H1 (cell line): ENCODE results near the gene LTF. TPM values are rescaled to one million over a fixed set of nuclear protein-coding genes. Genes with fewer than 3 reads are reported as not detected.

Experiments
- CTCF ChIA-PET: fragments of 300-600 bp; sonication (Branson Sonifier 250); formaldehyde crosslinking; loops from one replicate; lab custom pipeline; 2021; ENCODE audit not compliant: partially characterized antibody; lab: Charles Lee
- POLR2A ChIA-PET: fragments of 300-600 bp; sonication (Branson Sonifier 250); formaldehyde crosslinking; loops from one replicate; lab custom pipeline; 2021; ENCODE audit warnings: inconsistent platforms; ENCODE audit not compliant: partially characterized antibody; lab: Charles Lee
- DNase-seq, 2 experiments: peaks; one replicate each; pipeline versions ENCODE4 v3.0.0 to v3.0.0-alpha.2; 2010 to 2022; ENCODE audit warnings: low spot score in 2 of 2, low read depth in 1 of 2, mixed read lengths in 1 of 2
- FAIRE-seq: peaks from 2 replicates; lab custom pipeline; 2011; peaks lifted over from hg19 to GRCh38; lab: Jason Lieb, UNC
- H2AFZ ChIP-seq: 2 replicates; pipeline ENCODE4 v1.8.1; 2012; ENCODE audit warnings: low read length, inconsistent platforms
- H2AK5ac ChIP-seq: 2 replicates; pipeline ENCODE4 v1.6.1; 2013; ENCODE audit warnings: low read depth, low read length
- H2BK120ac ChIP-seq: replicated peaks from 2 replicates; pipeline ENCODE3; 2013; ENCODE audit warnings: low read depth, low read length, inconsistent platforms
- H2BK12ac ChIP-seq: 2 replicates; pipeline ENCODE4 v1.6.1; 2013; ENCODE audit warnings: low read depth, low read length
- H2BK15ac ChIP-seq: 2 replicates; pipeline ENCODE4 v1.6.1; 2013; ENCODE audit warnings: low read length
- H2BK20ac ChIP-seq: 2 replicates; pipeline ENCODE4 v1.6.1; 2013; ENCODE audit warnings: low read length
- H2BK5ac ChIP-seq: 2 replicates; pipeline ENCODE4 v1.6.1; 2013; ENCODE audit warnings: low read depth, low read length
- H3K14ac ChIP-seq: 2 replicates; pipeline ENCODE4 v1.6.1; 2013; ENCODE audit warnings: inconsistent platforms; ENCODE audit not compliant: insufficient read length
- H3K18ac ChIP-seq: 2 replicates; pipeline ENCODE4 v1.6.1; 2013; ENCODE audit warnings: low read length; ENCODE audit errors: extremely low read depth
- H3K23ac ChIP-seq: 2 replicates; pipeline ENCODE4 v1.6.1; 2013; ENCODE audit warnings: inconsistent platforms; ENCODE audit not compliant: insufficient read length
- H3K23me2 ChIP-seq: 2 replicates; pipeline ENCODE4 v1.6.1; 2013; ENCODE audit warnings: low read depth, low read length
- H3K27ac ChIP-seq: 2 replicates; pipeline ENCODE4 v1.6.1; 2011; ENCODE audit warnings: low read depth, low read length, inconsistent platforms
- H3K27me3 ChIP-seq, 4 experiments: replicated peaks in 1 of 4; 1 replicate in 1 of 4; 2 replicates in 3 of 4; pipeline versions ENCODE4 v1.6.1 to v1.8.1; 2011 to 2013; ENCODE audit warnings: low read length in 3 of 4, mild to moderate bottlenecking in 3 of 4, inconsistent platforms in 2 of 4, mixed read lengths in 2 of 4, moderate library complexity in 1 of 4; ENCODE audit not compliant: control insufficient read depth in 3 of 4, insufficient read depth in 3 of 4; ENCODE audit errors: extremely low read depth in 1 of 4
- H3K36me3 ChIP-seq, 4 experiments: 2 replicates each; pipeline versions ENCODE4 v1.6.1 to v1.8.1; 2011 to 2013; ENCODE audit warnings: mild to moderate bottlenecking in 4 of 4, low read length in 3 of 4, moderate library complexity in 2 of 4, control low read depth in 1 of 4, inconsistent platforms in 1 of 4; ENCODE audit not compliant: insufficient read depth in 4 of 4, control insufficient read depth in 2 of 4
- H3K4ac ChIP-seq: replicated peaks from 2 replicates; pipeline ENCODE3; 2013; ENCODE audit warnings: low read length, low read depth, mixed read lengths, inconsistent platforms; ENCODE audit not compliant: insufficient read length
- H3K4me1 ChIP-seq, 4 experiments: replicated peaks in 1 of 4; 1 replicate in 1 of 4; 2 replicates in 3 of 4; pipeline versions ENCODE4 v1.6.1 to v1.8.1; 2011 to 2013; ENCODE audit warnings: low read length in 3 of 4, inconsistent platforms in 2 of 4, mixed read lengths in 1 of 4; ENCODE audit not compliant: insufficient read depth in 4 of 4, control insufficient read depth in 3 of 4
- H3K4me2 ChIP-seq, 2 experiments: 2 replicates each; pipeline versions ENCODE4 v1.6.1 to v1.8.1; 2011 to 2013; ENCODE audit warnings: low read depth in 2 of 2, low read length in 2 of 2, control low read depth in 1 of 2, inconsistent platforms in 1 of 2, mild to moderate bottlenecking in 1 of 2; ENCODE audit not compliant: insufficient read depth in 1 of 2
- H3K4me3 ChIP-seq, 4 experiments: fragments of 200-600, 300-600 bp in 1 of 4; sonication (generic), shearing (Covaris generic), sonication (Bioruptor Twin) in 1 of 4; 2 replicates each; pipeline versions ENCODE4 v1.5.1 to v1.8.1; 2011 to 2016; ENCODE audit warnings: low read length in 4 of 4, low read depth in 3 of 4, control low read depth in 2 of 4, inconsistent platforms in 2 of 4, mild to moderate bottlenecking in 2 of 4, mixed read lengths in 1 of 4, moderate library complexity in 1 of 4; ENCODE audit not compliant: insufficient read depth in 2 of 4; ENCODE audit errors: extremely low read depth in 1 of 4
- H3K56ac ChIP-seq: replicated peaks from 2 replicates; pipeline ENCODE3; 2013; ENCODE audit warnings: low read depth, mild to moderate bottlenecking, mixed read lengths, low read length, inconsistent platforms; ENCODE audit not compliant: insufficient read length
- H3K79me1 ChIP-seq: 2 replicates; pipeline ENCODE4 v1.6.1; 2013; ENCODE audit warnings: low read depth, low read length, control low read depth
- H3K79me2 ChIP-seq, 2 experiments: 2 replicates each; pipeline versions ENCODE4 v1.6.1 to v1.8.1; 2012 to 2013; ENCODE audit warnings: low read length in 2 of 2, mild to moderate bottlenecking in 2 of 2, inconsistent platforms in 1 of 2; ENCODE audit not compliant: insufficient read depth in 2 of 2, control insufficient read depth in 1 of 2
- H3K9ac ChIP-seq, 4 experiments: replicated peaks in 1 of 4; 1 replicate in 1 of 4; 2 replicates in 3 of 4; pipeline versions ENCODE4 v1.6.1 to v1.8.1; 2011 to 2013; ENCODE audit warnings: low read depth in 3 of 4, low read length in 3 of 4, control low read depth in 2 of 4, mild to moderate bottlenecking in 2 of 4, moderate library complexity in 2 of 4, inconsistent platforms in 1 of 4; ENCODE audit errors: extremely low read depth in 1 of 4
- H3K9me3 ChIP-seq, 2 experiments: 2 replicates each; pipeline versions ENCODE4 v1.6.1 to v1.8.1; 2012 to 2013; ENCODE audit warnings: mild to moderate bottlenecking in 2 of 2, moderate library complexity in 2 of 2, control low read depth in 1 of 2, inconsistent platforms in 1 of 2, low read depth in 1 of 2, low read length in 1 of 2, mixed read lengths in 1 of 2; ENCODE audit not compliant: insufficient read depth in 2 of 2
- H4K20me1 ChIP-seq, 2 experiments: replicated peaks in 1 of 2; 2 replicates each; pipeline versions ENCODE3 to v1.8.1; 2011 to 2013; ENCODE audit warnings: inconsistent platforms in 2 of 2, low read length in 2 of 2, mild to moderate bottlenecking in 1 of 2; ENCODE audit not compliant: insufficient read depth in 2 of 2, control insufficient read depth in 1 of 2
- H4K5ac ChIP-seq: 2 replicates; pipeline ENCODE4 v1.6.1; 2013; ENCODE audit warnings: low read length, low read depth, mixed read lengths, inconsistent platforms; ENCODE audit not compliant: insufficient read length
- H4K8ac ChIP-seq: 2 replicates; pipeline ENCODE4 v1.8.0; 2013; ENCODE audit warnings: mild to moderate bottlenecking, moderate library complexity, low read length, inconsistent platforms; ENCODE audit not compliant: insufficient read depth; ENCODE audit errors: extremely low read depth
- H4K91ac ChIP-seq: replicated peaks from 2 replicates; pipeline ENCODE3; 2013; ENCODE audit warnings: low read length, mixed read lengths, inconsistent platforms; ENCODE audit not compliant: insufficient read length
- CBX5 ChIP-seq: fragments of 300-800, 300-1000 bp; sonication (generic); IDR thresholded peaks from 2 replicates; pipeline ENCODE4 v1.7.1; 2016; ENCODE audit warnings: antibody characterized with exemption, low read length, low read depth
- CEBPB ChIP-seq: IDR thresholded peaks from 2 replicates; pipeline ENCODE4 v1.6.1; 2012; ENCODE audit warnings: low read depth, low read length
- MAFK ChIP-seq: IDR thresholded peaks from 2 replicates; pipeline ENCODE4 v1.6.1; 2012; ENCODE audit warnings: low read depth, mild to moderate bottlenecking, improper control_type of control experiment, low read length
- POLR2A ChIP-seq, 2 experiments: IDR thresholded peaks; 1 replicate in 1 of 2; 2 replicates in 1 of 2; pipeline ENCODE4 v1.6.1; 2011; ENCODE audit warnings: low read depth in 2 of 2, low read length in 2 of 2, mild to moderate bottlenecking in 2 of 2; ENCODE audit errors: control extremely low read depth in 1 of 2
- YY1 ChIP-seq: IDR thresholded peaks from 2 replicates; pipeline ENCODE4 v1.6.1; 2011; ENCODE audit warnings: low read depth, mild to moderate bottlenecking, low read length
- ZNF274 ChIP-seq: IDR thresholded peaks from 2 replicates; pipeline ENCODE4 v1.7.0; 2012; ENCODE audit warnings: low read length, borderline replicate concordance; ENCODE audit errors: extremely low read depth
- WGBS, 2 experiments: shearing (Covaris generic) in 1 of 2; methylation state at CpG; one replicate each; pipeline versions ENCODE4 v1.1.6 to v1.1.7; 2013 to 2015; ENCODE audit warnings: low lambda C conversion rate in 2 of 2, mixed read lengths in 2 of 2, inconsistent platforms in 1 of 2, low coverage in 1 of 2, missing lambda C conversion rate in 1 of 2; ENCODE audit not compliant: insufficient replicate concordance in 2 of 2, insufficient coverage in 1 of 2, insufficient read length in 1 of 2; ENCODE audit errors: extremely low coverage in 1 of 2, missing lambda C conversion rate in 1 of 2; 5-methylcytosine and 5-hydroxymethylcytosine counted together
- polyA plus RNA-seq, 7 experiments: library from polyadenylated mRNA; depleted of rRNA in 3 of 7; stranded (reverse) in 5 of 7; unstranded in 2 of 7; fragments of >200 nt in 5 of 7; fragments of 200-250 nt in 2 of 7; gene quantifications; 1 replicate in 5 of 7; 2 replicates in 1 of 7; 4 replicates in 1 of 7; pipeline versions ENCODE4 v1.2.1 to v1.2.3, GENCODE V29; 2011 to 2013; ENCODE audit warnings: missing spikeins in 2 of 7, mixed read lengths in 2 of 7
- total RNA-seq: library from RNA; stranded (reverse); fragmentation: NEBNext Ultra II Directional; extraction: Animal tissue kit (Norgen Biotek cat#: 25700); gene quantifications from 2 replicates; pipeline ENCODE4 v1.2.1, GENCODE V29; 2021
- TF ChIP-seq, protein P1 (sequence below): IDR thresholded peaks from 2 replicates; pipeline ENCODE4 v1.6.1; 2012; ENCODE audit warnings: inconsistent platforms

The LTF gene
- total and polyA plus RNA-seq, 2 of the 8 experiments (the other 6 are each of a cell fraction or from before 2014, with no cell fraction given) = 0.23 to 0.99 TPM

DNA sequence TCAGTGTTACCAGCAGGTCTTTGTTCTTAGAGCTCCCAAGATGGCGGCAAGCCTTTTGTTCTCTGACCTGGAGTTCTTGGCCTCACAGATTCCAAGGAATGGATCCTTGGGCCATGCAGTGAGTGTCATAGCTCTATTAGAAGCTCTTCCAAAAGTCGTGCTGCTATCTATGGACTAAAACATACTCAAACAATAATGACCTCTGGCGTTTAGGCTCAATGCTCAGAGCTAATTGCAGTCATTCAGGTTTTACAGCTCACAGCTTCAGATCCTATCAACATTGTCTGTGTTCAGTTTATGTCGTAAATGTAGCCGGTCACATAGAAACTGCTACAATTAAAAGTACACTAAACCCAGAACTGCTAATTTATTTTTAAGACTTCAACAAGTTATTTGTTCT is 35.5 kb downstream of the LTF start:
- H3K27ac ChIP-seq = no peak overlapping the region
- no peak overlapping the region for H2BK120ac ChIP-seq
- no peaks in the 10 kb centered on the region for H4K20me1 ChIP-seq
- no peak for TF ChIP-seq POLR2A (IDR thresholded peaks at IDR 0.05; ENCODE audit: control extremely low read depth in 1 of 2, low read depth in 2 of 2, low read length in 2 of 2)
- no peak for TF ChIP-seq ZNF274
- TF ChIP-seq YY1 = peak; percentile 48; the same call in 1 of the 2 replicates
- TF ChIP-seq, protein P1, sequence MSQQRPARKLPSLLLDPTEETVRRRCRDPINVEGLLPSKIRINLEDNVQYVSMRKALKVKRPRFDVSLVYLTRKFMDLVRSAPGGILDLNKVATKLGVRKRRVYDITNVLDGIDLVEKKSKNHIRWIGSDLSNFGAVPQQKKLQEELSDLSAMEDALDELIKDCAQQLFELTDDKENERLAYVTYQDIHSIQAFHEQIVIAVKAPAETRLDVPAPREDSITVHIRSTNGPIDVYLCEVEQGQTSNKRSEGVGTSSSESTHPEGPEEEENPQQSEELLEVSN = no peak
- TF ChIP-seq MAFK = no peak
- TF ChIP-seq CEBPB = no peak
- TF ChIP-seq CBX5 = no peak
- no peak overlapping the region for H3K9ac ChIP-seq
- FAIRE-seq (no peak), DNase-seq (no peak)
- H3K23me2 ChIP-seq = no peaks in the 10 kb centered on the region
- no peak overlapping the region for H3K18ac ChIP-seq
- H3K36me3 ChIP-seq = no peaks in the 10 kb centered on the region
- ChIA-PET POLR2A (no interaction called here), CTCF (interaction anchor here (0.8 to 4.6 kb wide), 12 partner anchors 10 to 461 kb away, joined by 3 to 31 read pairs (median 4); partner anchors contain the start of genes CCR5AS and CCRL2)
- H3K27me3 ChIP-seq = no peaks in the 10 kb centered on the region
- no peak overlapping the region for H3K4ac ChIP-seq
- no peak overlapping the region for H3K4me2 ChIP-seq
- 93% methylated on average over 5 of the region's 5 CpGs; no CpG with 5 or more reads in 1 of the 2 experiments for WGBS, 2 experiments
- H4K91ac ChIP-seq = no peak overlapping the region
- no peak overlapping the region for H2BK12ac ChIP-seq
- H3K4me1 ChIP-seq = peaks cover 0 to 4% (median 0%) of the 10 kb centered on the region in 4 experiments; a peak in 1 of 7 replicates
- H2BK20ac ChIP-seq = no peak overlapping the region
- no peak overlapping the region for H3K23ac ChIP-seq
- H3K14ac ChIP-seq = no peak overlapping the region
- H3K9me3 ChIP-seq = peaks cover 5% of the 10 kb centered on the region in 2 experiments; a peak in 3 of 4 replicates
- H2AFZ ChIP-seq = no peak overlapping the region
- no peak overlapping the region for H4K5ac ChIP-seq
- H2BK15ac ChIP-seq = no peak overlapping the region
- no peak overlapping the region for H2AK5ac ChIP-seq
- no peak overlapping the region for H2BK5ac ChIP-seq
- H3K79me2 ChIP-seq = no peaks in the 10 kb centered on the region
- no peaks in the 10 kb centered on the region; the same call in 1 of the 2 replicates for H3K79me1 ChIP-seq
- no peak overlapping the region for H4K8ac ChIP-seq
- no peak overlapping the region for H3K4me3 ChIP-seq
- H3K56ac ChIP-seq = no peak overlapping the region
